HepG2 (cell line): ENCODE measurements around the gene HNRNPUL2. TPM values are rescaled to one million over a fixed set of nuclear protein-coding genes. Genes with fewer than 3 reads are reported as not detected.

ENCODE experiments used
- ASH2L ChIP-seq: fragments of 300-600, 200-600 bp; sonication (generic); IDR thresholded peaks from 2 replicates; pipeline ENCODE4 v1.7.0; 2017; ENCODE audit warnings: low read depth, mild to moderate bottlenecking, moderate library complexity, mixed read lengths, low read length; ENCODE audit not compliant: insufficient read length
- BATF2 ChIP-seq: sonication (generic); formaldehyde crosslinking; IDR thresholded peaks from 2 replicates; pipeline ENCODE4 v1.8.0; 2022; ENCODE audit warnings: mild to moderate bottlenecking, missing genetic modification reagents, moderate library complexity
- BCL3 ChIP-seq: sonication (generic); formaldehyde crosslinking; IDR thresholded peaks from 2 replicates; pipeline ENCODE4 v1.5.1; 2020; ENCODE audit warnings: mild to moderate bottlenecking, missing genetic modification reagents, moderate library complexity
- HNF4G ChIP-seq, 2 experiments: sonication (generic) in 1 of 2; formaldehyde crosslinking in 1 of 2; IDR thresholded peaks; 2 replicates each; pipeline versions ENCODE4 v1.4.0 to v1.6.1; 2011 to 2020; ENCODE audit warnings: borderline replicate concordance in 2 of 2, low read depth in 2 of 2, mild to moderate bottlenecking in 2 of 2, low read length in 1 of 2, missing genetic modification reagents in 1 of 2, moderate library complexity in 1 of 2
- NR1H2 ChIP-seq: sonication (generic); formaldehyde crosslinking; IDR thresholded peaks from 2 replicates; pipeline ENCODE4 v1.8.1; 2022; ENCODE audit warnings: low read depth, missing genetic modification reagents, borderline replicate concordance
- RAD21 ChIP-seq: fragments of 450-650 bp; formaldehyde crosslinking; IDR thresholded peaks from 2 replicates; pipeline ENCODE4 v1.5.0; 2020; ENCODE audit warnings: mild to moderate bottlenecking
- RBM39 ChIP-seq: fragments of 200-400 bp; formaldehyde crosslinking; IDR thresholded peaks from one replicate; pipeline ENCODE4 v1.6.1; 2018; ENCODE audit warnings: antibody characterized with exemption, mild to moderate bottlenecking, low read depth, low read length; ENCODE audit not compliant: poor library complexity, severe bottlenecking
- SALL1 ChIP-seq: sonication (generic); formaldehyde crosslinking; IDR thresholded peaks from 2 replicates; pipeline ENCODE4 v1.8.0; 2022; ENCODE audit warnings: mild to moderate bottlenecking, missing genetic modification reagents
- TEAD2 ChIP-seq: sonication (generic); formaldehyde crosslinking; IDR thresholded peaks from 2 replicates; pipeline ENCODE4 v1.9.0; 2021; ENCODE audit warnings: missing genetic modification reagents
- TFDP1 ChIP-seq: IDR thresholded peaks from 2 replicates; pipeline ENCODE4 v1.6.1; 2016; ENCODE audit warnings: missing compliant biosample characterization, missing genetic modification reagents, borderline replicate concordance
- ZFP62 ChIP-seq: sonication (generic); formaldehyde crosslinking; IDR thresholded peaks from 2 replicates; pipeline ENCODE4 v1.4.0; 2020; ENCODE audit warnings: missing genetic modification reagents
- ZNF142 ChIP-seq: sonication (generic); formaldehyde crosslinking; IDR thresholded peaks from 2 replicates; pipeline ENCODE4 v1.4.0; 2020; ENCODE audit warnings: missing genetic modification reagents
- ZNF331 ChIP-seq: sonication (generic); formaldehyde crosslinking; IDR thresholded peaks from 2 replicates; pipeline ENCODE4 v1.4.0; 2020; ENCODE audit warnings: missing genetic modification reagents
- ZNF354B ChIP-seq: sonication (generic); formaldehyde crosslinking; IDR thresholded peaks from 2 replicates; pipeline ENCODE4 v1.8.0; 2022; ENCODE audit warnings: mild to moderate bottlenecking, missing genetic modification reagents
- ZNF513 ChIP-seq: sonication (generic); formaldehyde crosslinking; conservative IDR thresholded peaks from 2 replicates; pipeline ENCODE4 v1.5.0; 2020; ENCODE audit warnings: missing genetic modification reagents
- ZNF607 ChIP-seq: sonication (generic); formaldehyde crosslinking; IDR thresholded peaks from 2 replicates; pipeline ENCODE4 v1.5.1; 2020; ENCODE audit warnings: missing genetic modification reagents, mild to moderate bottlenecking, borderline replicate concordance
- ZNF629 ChIP-seq: sonication (generic); formaldehyde crosslinking; conservative IDR thresholded peaks from 2 replicates; pipeline ENCODE4 v1.5.0; 2020; ENCODE audit warnings: missing genetic modification reagents
- polyA plus RNA-seq, 8 experiments: library from polyadenylated mRNA; depleted of rRNA in 3 of 8; stranded (reverse) in 7 of 8; unstranded in 1 of 8; fragments of >200 nt; fragmentation: Illumina TruSeq in 4 of 8; extraction: Trizol in 4 of 8; gene quantifications; 2 replicates each; pipeline versions ENCODE4 v1.2.1 to v1.2.3, GENCODE V29; 2011 to 2016; ENCODE audit warnings: low read depth in 4 of 8, missing spikeins in 1 of 8, mixed read lengths in 1 of 8; ENCODE audit not compliant: insufficient read depth in 1 of 8
- total RNA-seq, 5 experiments: library from RNA; depleted of rRNA; stranded (reverse); fragments of >200 nt; fragmentation: Illumina TruSeq; extraction: Trizol; gene quantifications; 2 replicates each; pipeline ENCODE4 v1.2.3, GENCODE V29; 2016; ENCODE audit warnings: low read depth in 1 of 5

The HNRNPUL2 gene
- total and polyA plus RNA-seq, 2 of the 13 experiments (the other 11 are each of a cell fraction or from before 2014, with no cell fraction given): 8.4 to 9.6 TPM

- TF ChIP-seq NR1H2: no peak
- TF ChIP-seq BCL3 (CRISPR knock-in tag): peak; percentile 97
- TF ChIP-seq RAD21 (CRISPR knock-in tag): peak; percentile 53; the same call in 1 of the 2 replicates
- TF ChIP-seq ASH2L: peak; percentile 85
- TF ChIP-seq ZNF354B (CRISPR knock-in tag): no peak
- peak; percentile 91 for TF ChIP-seq ZNF142 (CRISPR knock-in tag)
- TF ChIP-seq HNF4G (IDR thresholded peaks at IDR 0.05; ENCODE audit: borderline replicate concordance, low read depth, low read length): no peak
- no peak for TF ChIP-seq HNF4G (CRISPR knock-in tag; IDR thresholded peaks at IDR 0.05; ENCODE audit: borderline replicate concordance, low read depth)
- 0 out of 2 replicates have a peak, but pooled peaks have one; percentile 73 for TF ChIP-seq BATF2 (CRISPR knock-in tag)
- TF ChIP-seq ZNF607: peak; percentile 92
- no peak for TF ChIP-seq TEAD2
- peak; percentile 90; the same call in 1 of the 2 replicates for TF ChIP-seq SALL1 (CRISPR knock-in tag)
- peak; percentile 19; the same call in 1 of the 2 replicates for TF ChIP-seq ZNF629 (CRISPR knock-in tag)
- 0 out of 2 replicates have a peak, but pooled peaks have one; percentile 75 for TF ChIP-seq ZNF513
- TF ChIP-seq ZFP62: no peak
- peak; percentile 60; the same call in 1 of the 2 replicates for TF ChIP-seq ZNF331 (CRISPR knock-in tag)
- peak; percentile 17 for TF ChIP-seq RBM39
- peak; percentile 98 for TF ChIP-seq TFDP1 (CRISPR knock-in tag)
These were observed at the start of gene HNRNPUL2 (continued) for GRCh38 chr11:62727165-62727871.
